AG04450 (cell line): ENCODE measurements around the gene TRIM72. TPM values are rescaled to one million over a fixed set of nuclear protein-coding genes. Genes with fewer than 3 reads are reported as not detected.

Experiments used
- CTCF ChIA-PET: fragments of 300-600, 350-600 bp; formaldehyde crosslinking; extraction: SDS; loops from one replicate; lab custom pipeline; 2022; ENCODE audit warnings: antibody characterized with exemption, inconsistent platforms; lab: Charles Lee
- POLR2A ChIA-PET: fragments of 350-600 bp; formaldehyde crosslinking; extraction: SDS; loops from one replicate; lab custom pipeline; 2021; ENCODE audit warnings: antibody characterized with exemption, inconsistent platforms; lab: Yijun Ruan, JAX
- DNase-seq: peaks from one replicate; pipeline ENCODE4 v3.0.0-alpha.2; 2011; ENCODE audit warnings: low read depth, low spot score
- H3K27ac ChIP-seq: one replicate; pipeline ENCODE4 v1.5.1; 2012; ENCODE audit warnings: low read depth, low read length, control low read depth
- H3K27me3 ChIP-seq: one replicate; pipeline ENCODE4 v1.6.0; 2012; ENCODE audit warnings: low read length; ENCODE audit not compliant: control insufficient read depth, insufficient read depth
- H3K4me3 ChIP-seq: 2 replicates; pipeline ENCODE4 v1.5.1; 2011; ENCODE audit warnings: mild to moderate bottlenecking, low read depth, low read length, control low read depth
- H3K9me3 ChIP-seq: 2 replicates; pipeline ENCODE4 v1.5.1; 2012; ENCODE audit warnings: low read length; ENCODE audit not compliant: control insufficient read depth, insufficient read depth
- polyA plus RNA-seq: library from polyadenylated mRNA; depleted of rRNA; stranded (reverse); fragments of >200 nt; gene quantifications from 2 replicates; pipeline ENCODE4 v1.2.3, GENCODE V29; 2011
- TF ChIP-seq, protein P1 (sequence below): IDR thresholded peaks from 2 replicates; pipeline ENCODE4 v1.5.1; 2011; ENCODE audit warnings: low read depth, low read length, control low read depth, inconsistent platforms

Gene TRIM72
- polyA plus RNA-seq, 1 experiment = not detected

DNA sequence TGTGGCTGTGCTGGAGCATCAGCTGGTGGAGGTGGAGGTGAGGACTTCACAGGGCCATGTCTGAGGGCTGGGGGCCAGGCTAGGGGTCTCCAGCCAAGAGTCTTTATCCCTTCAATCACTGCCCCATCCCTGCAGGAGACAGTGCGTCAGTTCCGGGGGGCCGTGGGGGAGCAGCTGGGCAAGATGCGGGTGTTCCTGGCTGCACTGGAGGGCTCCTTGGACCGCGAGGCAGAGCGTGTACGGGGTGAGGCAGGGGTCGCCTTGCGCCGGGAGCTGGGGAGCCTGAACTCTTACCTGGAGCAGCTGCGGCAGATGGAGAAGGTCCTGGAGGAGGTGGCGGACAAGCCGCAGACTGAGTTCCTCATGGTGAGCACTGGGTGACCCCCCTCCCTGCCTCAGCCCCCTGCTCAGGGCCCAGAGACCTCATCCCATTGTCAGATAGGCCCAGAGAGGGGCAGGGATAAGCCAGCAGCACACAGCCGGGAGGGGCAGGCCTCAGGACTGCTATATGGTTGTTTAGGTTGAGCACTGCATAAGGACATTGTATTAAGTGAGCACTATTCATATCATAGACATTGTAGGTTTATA, 5.3 kb downstream of the TRIM72 start:
- H3K4me3 ChIP-seq = no peak overlapping the region
- no peak overlapping the region for H3K27ac ChIP-seq
- TF ChIP-seq, protein P1, sequence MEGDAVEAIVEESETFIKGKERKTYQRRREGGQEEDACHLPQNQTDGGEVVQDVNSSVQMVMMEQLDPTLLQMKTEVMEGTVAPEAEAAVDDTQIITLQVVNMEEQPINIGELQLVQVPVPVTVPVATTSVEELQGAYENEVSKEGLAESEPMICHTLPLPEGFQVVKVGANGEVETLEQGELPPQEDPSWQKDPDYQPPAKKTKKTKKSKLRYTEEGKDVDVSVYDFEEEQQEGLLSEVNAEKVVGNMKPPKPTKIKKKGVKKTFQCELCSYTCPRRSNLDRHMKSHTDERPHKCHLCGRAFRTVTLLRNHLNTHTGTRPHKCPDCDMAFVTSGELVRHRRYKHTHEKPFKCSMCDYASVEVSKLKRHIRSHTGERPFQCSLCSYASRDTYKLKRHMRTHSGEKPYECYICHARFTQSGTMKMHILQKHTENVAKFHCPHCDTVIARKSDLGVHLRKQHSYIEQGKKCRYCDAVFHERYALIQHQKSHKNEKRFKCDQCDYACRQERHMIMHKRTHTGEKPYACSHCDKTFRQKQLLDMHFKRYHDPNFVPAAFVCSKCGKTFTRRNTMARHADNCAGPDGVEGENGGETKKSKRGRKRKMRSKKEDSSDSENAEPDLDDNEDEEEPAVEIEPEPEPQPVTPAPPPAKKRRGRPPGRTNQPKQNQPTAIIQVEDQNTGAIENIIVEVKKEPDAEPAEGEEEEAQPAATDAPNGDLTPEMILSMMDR = no peak
- peaks cover 5% of the 10 kb centered on the region; the same call in 1 of the 2 replicates for H3K9me3 ChIP-seq
- ChIA-PET POLR2A (no interaction called here), CTCF (no interaction called here)
- DNase-seq = no peak
- H3K27me3 ChIP-seq = peaks cover 37% of the 10 kb centered on the region

DNA sequence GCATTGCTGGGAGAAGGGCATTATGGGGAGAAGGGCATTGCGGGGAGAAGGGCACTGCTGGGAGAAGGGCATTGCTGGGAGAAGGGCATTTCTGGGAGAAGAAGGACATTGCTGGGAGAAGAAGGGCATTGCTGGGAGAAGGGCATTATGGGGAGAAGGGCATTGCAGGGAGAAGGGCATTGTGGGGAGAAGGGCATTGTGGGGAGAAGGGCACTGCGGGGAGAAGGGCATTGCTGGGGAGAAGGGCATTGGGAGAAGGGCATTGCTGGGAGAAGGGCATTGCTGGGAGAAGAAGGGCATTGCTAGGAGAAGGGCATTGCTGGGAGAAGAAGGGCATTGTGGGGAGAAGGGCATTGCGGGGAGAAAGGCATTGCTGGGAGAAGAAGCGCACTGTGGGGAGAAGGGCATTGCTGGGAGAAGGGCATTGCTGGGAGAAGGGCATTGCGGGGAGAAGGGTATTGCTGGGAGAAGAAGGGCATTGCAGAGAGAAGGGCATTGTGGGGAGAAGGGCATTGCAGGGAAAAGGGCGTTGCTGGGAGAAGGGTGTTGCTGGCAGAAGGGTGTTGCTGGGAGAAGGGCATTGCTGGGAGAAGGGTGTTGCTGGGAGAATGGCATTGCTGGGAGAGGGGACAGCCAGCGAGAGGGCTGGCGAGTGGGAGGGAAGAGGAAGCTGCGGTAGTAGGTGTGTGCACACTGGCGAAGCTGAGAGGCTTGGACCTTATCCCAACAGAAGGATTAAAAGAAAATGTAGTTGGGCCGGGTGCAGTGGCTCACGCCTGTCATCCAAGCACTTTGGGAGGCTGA, 7.6 kb downstream of the TRIM72 start:
- no peak overlapping the region for H3K4me3 ChIP-seq
- peaks cover 2% of the 10 kb centered on the region; the same call in 1 of the 2 replicates for H3K9me3 ChIP-seq
- H3K27ac ChIP-seq = no peak overlapping the region
- DNase-seq = no peak
- CTCF ChIA-PET = no interaction called here
- POLR2A ChIA-PET = interaction anchor here (0.7 kb wide), 1 partner anchor 1054 kb away, joined by 5 read pairs; no protein-coding TSS in a partner anchor
- H3K27me3 ChIP-seq = peaks cover 22% of the 10 kb centered on the region
- TF ChIP-seq, protein P1 = no peak

DNA sequence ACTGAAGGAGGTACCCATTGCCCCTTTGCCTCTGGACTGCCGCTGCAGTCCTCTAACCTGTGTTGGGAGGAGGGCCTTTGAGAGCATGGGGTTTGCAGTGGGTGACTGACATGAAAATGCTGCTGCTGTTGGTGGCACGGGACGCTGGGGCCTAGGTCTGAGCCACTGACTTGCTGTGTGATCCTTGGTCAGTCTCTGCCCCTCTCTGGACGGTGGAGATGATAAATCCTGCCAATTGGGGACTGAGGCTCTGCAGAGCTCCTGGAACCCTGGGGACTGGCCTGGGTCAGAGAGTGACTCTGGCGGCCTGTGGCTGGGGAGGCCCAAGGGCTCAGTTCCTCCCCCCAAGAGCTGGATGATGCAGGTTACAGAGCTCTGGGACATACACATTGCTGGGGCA, 9.1 kb downstream of the TRIM72 start:
- ChIA-PET POLR2A (no interaction called here), CTCF (no interaction called here)
- TF ChIP-seq, protein P1 = no peak
- H3K4me3 ChIP-seq = no peak overlapping the region
- H3K27ac ChIP-seq = no peak overlapping the region
- no peak for DNase-seq
- H3K27me3 ChIP-seq = peaks cover 9% of the 10 kb centered on the region
- H3K9me3 ChIP-seq = no peaks in the 10 kb centered on the region; the same call in 1 of the 2 replicates

DNA sequence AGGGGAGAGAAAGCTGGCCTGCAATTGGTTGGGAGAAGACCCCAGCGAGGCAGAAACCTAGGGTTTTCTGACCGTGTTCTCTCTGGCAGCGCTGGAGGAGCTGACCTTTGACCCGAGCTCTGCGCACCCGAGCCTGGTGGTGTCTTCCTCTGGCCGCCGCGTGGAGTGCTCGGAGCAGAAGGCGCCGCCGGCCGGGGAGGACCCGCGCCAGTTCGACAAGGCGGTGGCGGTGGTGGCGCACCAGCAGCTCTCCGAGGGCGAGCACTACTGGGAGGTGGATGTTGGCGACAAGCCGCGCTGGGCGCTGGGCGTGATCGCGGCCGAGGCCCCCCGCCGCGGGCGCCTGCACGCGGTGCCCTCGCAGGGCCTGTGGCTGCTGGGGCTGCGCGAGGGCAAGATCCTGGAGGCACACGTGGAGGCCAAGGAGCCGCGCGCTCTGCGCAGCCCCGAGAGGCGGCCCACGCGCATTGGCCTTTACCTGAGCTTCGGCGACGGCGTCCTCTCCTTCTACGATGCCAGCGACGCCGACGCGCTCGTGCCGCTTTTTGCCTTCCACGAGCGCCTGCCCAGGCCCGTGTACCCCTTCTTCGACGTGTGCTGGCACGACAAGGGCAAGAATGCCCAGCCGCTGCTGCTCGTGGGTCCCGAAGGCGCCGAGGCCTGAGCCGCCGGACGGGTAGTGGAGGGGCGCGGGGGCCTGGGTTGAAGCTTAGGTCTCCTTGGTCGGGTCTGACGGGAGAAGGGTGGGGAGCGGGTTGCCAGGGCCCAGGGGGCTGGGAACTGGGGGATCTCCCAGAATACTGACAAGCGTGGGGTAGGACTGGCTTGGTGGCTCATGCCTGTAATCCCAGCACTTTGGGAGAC, 10.4 kb downstream of the TRIM72 start:
- H3K4me3 ChIP-seq = no peak overlapping the region
- no peaks in the 10 kb centered on the region; the same call in 1 of the 2 replicates for H3K9me3 ChIP-seq
- no peaks in the 10 kb centered on the region for H3K27me3 ChIP-seq
- TF ChIP-seq, protein P1 = no peak
- H3K27ac ChIP-seq = no peak overlapping the region
- ChIA-PET CTCF (no interaction called here), POLR2A (no interaction called here)
- DNase-seq = no peak
